ENCODE results near the gene KRTAP4-6.
"Not testable (repeated sequence)": the region's sequence is repeated elsewhere in the genome, so short reads cannot be mapped to it uniquely, and the experiment has no call there.

Gene KRTAP4-6

GRCh38 chr17:41148971-41149651, 8.8 kb upstream of the KRTAP4-6 start:
- peak; percentile 92 for FAIRE-seq
- not testable (repeated sequence) for DNase-seq (ENCODE audit: insufficient read length, low spot score)

GRCh38 chr17:41147531-41148204, 7.3 kb upstream of the KRTAP4-6 start:
- FAIRE-seq, result no peak
- DNase-seq (ENCODE audit: insufficient read length, low spot score), result no peak

GRCh38 chr17:41145261-41145660, 4.9 kb upstream of the KRTAP4-6 start:
- FAIRE-seq (no peak), DNase-seq (ENCODE audit: insufficient read length, low spot score) (no peak)

GRCh38 chr17:41144846-41145245, 4.5 kb upstream of the KRTAP4-6 start:
- DNase-seq (ENCODE audit: insufficient read length, low spot score), result no peak
- no peak for FAIRE-seq

- no peak for FAIRE-seq
- DNase-seq (ENCODE audit: insufficient read length, low spot score), result no peak
Measured at GRCh38 chr17:41141361-41141760, 1.0 kb upstream of the KRTAP4-6 start.

- peak; percentile 92 for FAIRE-seq
- DNase-seq (ENCODE audit: insufficient read length, low spot score), result not testable (repeated sequence)
Measured at GRCh38 chr17:41139865-41140264, 479 bp downstream of the KRTAP4-6 start.

- FAIRE-seq, result no peak
- no peak for DNase-seq (ENCODE audit: insufficient read length, low spot score)
Measured at GRCh38 chr17:41133880-41134735, 6.2 kb downstream of the KRTAP4-6 start.

GRCh38 chr17:41131979-41132378, 8.4 kb downstream of the KRTAP4-6 start:
- FAIRE-seq (peak; percentile 38), DNase-seq (ENCODE audit: insufficient read length, low spot score) (peak; percentile 22)

- no peak for FAIRE-seq
- DNase-seq (ENCODE audit: insufficient read length, low spot score), result no peak
Measured at GRCh38 chr17:41127371-41127770, 13.0 kb downstream of the KRTAP4-6 start.

GRCh38 chr17:41126412-41126811, 13.9 kb downstream of the KRTAP4-6 start:
- FAIRE-seq (no peak), DNase-seq (ENCODE audit: insufficient read length, low spot score) (no peak)

GRCh38 chr17:41125064-41125463, 15.3 kb downstream of the KRTAP4-6 start:
- no peak for FAIRE-seq

GRCh38 chr17:41123991-41124371, 16.4 kb downstream of the KRTAP4-6 start, which contains the start of gene KRTAP4-12:
Gene KRTAP4-12, minus strand, starts transcription at chr17:41124182. Its CDS starts 60 bp downstream, at chr17:41124122.
- DNase-seq (ENCODE audit: insufficient read length, low spot score); FAIRE-seq: not testable (repeated sequence)

More at GRCh38 chr17:41125064-41125463, 15.3 kb downstream of the KRTAP4-6 start:
- no peak for DNase-seq (ENCODE audit: insufficient read length, low spot score)

- DNase-seq (ENCODE audit: insufficient read length, low spot score), result not testable (repeated sequence)
- peak; percentile 13 for FAIRE-seq
Measured at GRCh38 chr17:41123292-41123990, 16.9 kb downstream of the KRTAP4-6 start.

GRCh38 chr17:41121742-41122141, 18.6 kb downstream of the KRTAP4-6 start:
- DNase-seq (ENCODE audit: insufficient read length, low spot score) (no peak), FAIRE-seq (no peak)

GRCh38 chr17:41119696-41120690, 20.4 kb downstream of the KRTAP4-6 start:
- not testable (repeated sequence) for DNase-seq (ENCODE audit: insufficient read length, low spot score)
- FAIRE-seq, result peak; percentile 96

- peak; percentile 94 for FAIRE-seq
- DNase-seq (ENCODE audit: insufficient read length, low spot score), result peak; percentile 25
Measured at GRCh38 chr17:41118721-41119120, 21.6 kb downstream of the KRTAP4-6 start.

GRCh38 chr17:41117846-41118386, 22.4 kb downstream of the KRTAP4-6 start, which contains the start of gene KRTAP4-11:
Gene KRTAP4-11, minus strand, starts transcription at chr17:41118373. Its CDS starts 58 bp downstream, at chr17:41118315.
- DNase-seq (ENCODE audit: insufficient read length, low spot score), result not testable (repeated sequence)
- FAIRE-seq, result peak; percentile 58

- DNase-seq (ENCODE audit: insufficient read length, low spot score) (no peak), FAIRE-seq (peak; percentile 28)
Measured at GRCh38 chr17:41116297-41116696, 24.0 kb downstream of the KRTAP4-6 start.
